ENCODE results near the gene OXCT1. TPM values are rescaled to one million over a fixed set of nuclear protein-coding genes. Genes with fewer than 3 reads are reported as not detected.
A peak's percentile ranks its signal among the peaks of the same experiment; 100 is the strongest.

OXCT1 gene
- total and polyA plus RNA-seq, 9 of the 15 experiments (the other 6 are each of a cell fraction or from before 2014, with no cell fraction given) = 24.7 to 61.2 (median 41.9) TPM

DNA sequence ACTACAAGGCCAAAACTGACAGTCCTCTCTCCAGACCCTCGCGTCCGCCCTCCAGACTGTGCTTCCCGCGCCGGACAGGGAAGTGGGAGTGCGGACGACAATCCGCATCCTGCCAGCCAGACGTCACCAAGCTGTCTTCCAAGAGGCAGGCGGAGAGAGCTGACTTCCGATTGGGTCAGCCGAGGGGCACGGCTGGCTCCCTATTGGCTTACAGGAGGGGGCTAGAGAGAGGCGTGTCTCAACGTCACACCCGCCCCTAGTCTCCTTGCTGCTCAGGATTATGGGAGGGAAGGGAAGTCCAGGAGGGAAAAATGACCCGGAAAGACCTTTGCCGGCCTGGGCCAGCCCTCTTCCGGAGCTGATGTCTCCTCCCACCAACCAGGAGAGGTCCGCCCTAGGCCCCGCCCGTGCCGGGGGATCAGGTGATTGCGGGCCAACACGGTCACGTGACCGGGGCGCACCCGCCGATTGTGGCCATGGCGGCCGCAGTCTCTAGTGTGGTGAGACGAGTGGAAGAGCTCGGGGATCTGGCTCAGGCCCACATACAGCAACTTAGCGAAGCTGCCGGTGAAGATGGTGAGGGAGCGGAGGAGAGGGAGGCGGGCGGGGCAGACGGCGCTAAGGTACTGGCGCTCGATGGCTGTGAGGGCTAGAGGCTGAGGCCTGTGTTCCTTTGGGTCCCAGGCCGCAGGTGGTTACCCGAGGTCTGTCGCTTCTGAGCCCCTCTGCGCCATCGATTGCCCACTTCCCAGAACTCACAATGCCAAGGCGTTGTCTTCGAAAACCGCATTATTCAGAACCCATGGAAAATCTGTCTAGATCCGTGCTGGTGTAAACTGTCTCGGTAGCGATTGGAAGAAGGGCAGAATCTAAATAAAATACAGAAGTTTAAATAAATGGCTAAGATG lies 33.9 kb upstream of the OXCT1 start, which contains the start of gene RIMOC1 (continued):
- TF ChIP-seq MCM2 (IDR thresholded peaks at IDR 0.05; ENCODE audit: low read depth) = no peak
- TF ChIP-seq HEY1 (CRISPR knock-in tag; IDR thresholded peaks at IDR 0.05; ENCODE audit: borderline replicate concordance) = no peak; the same call in 1 of the 2 replicates
- TF ChIP-seq, protein P1, sequence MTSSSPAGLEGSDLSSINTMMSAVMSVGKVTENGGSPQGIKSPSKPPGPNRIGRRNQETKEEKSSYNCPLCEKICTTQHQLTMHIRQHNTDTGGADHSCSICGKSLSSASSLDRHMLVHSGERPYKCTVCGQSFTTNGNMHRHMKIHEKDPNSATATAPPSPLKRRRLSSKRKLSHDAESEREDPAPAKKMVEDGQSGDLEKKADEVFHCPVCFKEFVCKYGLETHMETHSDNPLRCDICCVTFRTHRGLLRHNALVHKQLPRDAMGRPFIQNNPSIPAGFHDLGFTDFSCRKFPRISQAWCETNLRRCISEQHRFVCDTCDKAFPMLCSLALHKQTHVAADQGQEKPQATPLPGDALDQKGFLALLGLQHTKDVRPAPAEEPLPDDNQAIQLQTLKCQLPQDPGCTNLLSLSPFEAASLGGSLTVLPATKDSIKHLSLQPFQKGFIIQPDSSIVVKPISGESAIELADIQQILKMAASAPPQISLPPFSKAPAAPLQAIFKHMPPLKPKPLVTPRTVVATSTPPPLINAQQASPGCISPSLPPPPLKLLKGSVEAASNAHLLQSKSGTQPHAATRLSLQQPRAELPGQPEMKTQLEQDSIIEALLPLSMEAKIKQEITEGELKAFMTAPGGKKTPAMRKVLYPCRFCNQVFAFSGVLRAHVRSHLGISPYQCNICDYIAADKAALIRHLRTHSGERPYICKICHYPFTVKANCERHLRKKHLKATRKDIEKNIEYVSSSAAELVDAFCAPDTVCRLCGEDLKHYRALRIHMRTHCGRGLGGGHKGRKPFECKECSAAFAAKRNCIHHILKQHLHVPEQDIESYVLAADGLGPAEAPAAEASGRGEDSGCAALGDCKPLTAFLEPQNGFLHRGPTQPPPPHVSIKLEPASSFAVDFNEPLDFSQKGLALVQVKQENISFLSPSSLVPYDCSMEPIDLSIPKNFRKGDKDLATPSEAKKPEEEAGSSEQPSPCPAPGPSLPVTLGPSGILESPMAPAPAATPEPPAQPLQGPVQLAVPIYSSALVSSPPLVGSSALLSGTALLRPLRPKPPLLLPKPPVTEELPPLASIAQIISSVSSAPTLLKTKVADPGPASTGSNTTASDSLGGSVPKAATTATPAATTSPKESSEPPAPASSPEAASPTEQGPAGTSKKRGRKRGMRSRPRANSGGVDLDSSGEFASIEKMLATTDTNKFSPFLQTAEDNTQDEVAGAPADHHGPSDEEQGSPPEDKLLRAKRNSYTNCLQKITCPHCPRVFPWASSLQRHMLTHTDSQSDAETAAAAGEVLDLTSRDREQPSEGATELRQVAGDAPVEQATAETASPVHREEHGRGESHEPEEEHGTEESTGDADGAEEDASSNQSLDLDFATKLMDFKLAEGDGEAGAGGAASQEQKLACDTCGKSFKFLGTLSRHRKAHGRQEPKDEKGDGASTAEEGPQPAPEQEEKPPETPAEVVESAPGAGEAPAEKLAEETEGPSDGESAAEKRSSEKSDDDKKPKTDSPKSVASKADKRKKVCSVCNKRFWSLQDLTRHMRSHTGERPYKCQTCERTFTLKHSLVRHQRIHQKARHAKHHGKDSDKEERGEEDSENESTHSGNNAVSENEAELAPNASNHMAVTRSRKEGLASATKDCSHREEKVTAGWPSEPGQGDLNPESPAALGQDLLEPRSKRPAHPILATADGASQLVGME (CRISPR knock-in tag; IDR thresholded peaks at IDR 0.05) = peak; percentile 60; the same call in 1 of the 2 replicates
- TF ChIP-seq, protein P2, sequence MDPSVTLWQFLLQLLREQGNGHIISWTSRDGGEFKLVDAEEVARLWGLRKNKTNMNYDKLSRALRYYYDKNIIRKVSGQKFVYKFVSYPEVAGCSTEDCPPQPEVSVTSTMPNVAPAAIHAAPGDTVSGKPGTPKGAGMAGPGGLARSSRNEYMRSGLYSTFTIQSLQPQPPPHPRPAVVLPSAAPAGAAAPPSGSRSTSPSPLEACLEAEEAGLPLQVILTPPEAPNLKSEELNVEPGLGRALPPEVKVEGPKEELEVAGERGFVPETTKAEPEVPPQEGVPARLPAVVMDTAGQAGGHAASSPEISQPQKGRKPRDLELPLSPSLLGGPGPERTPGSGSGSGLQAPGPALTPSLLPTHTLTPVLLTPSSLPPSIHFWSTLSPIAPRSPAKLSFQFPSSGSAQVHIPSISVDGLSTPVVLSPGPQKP (CRISPR knock-in tag; IDR thresholded peaks at IDR 0.05) = no peak
- TF ChIP-seq ZNF764 (CRISPR knock-in tag; IDR thresholded peaks at IDR 0.05; ENCODE audit: low read depth) = no peak
- no peak for TF ChIP-seq ZNF785 (CRISPR knock-in tag; IDR thresholded peaks at IDR 0.05)
- peak; percentile 89 for TF ChIP-seq TBP (optimal IDR thresholded peaks at IDR 0.05; ENCODE audit: low read depth, low read length)
- TF ChIP-seq ZNF589 (CRISPR knock-in tag; IDR thresholded peaks at IDR 0.05; ENCODE audit: low read depth) = no peak; the same call in 1 of the 2 replicates
- no peak for TF ChIP-seq SRSF1 (IDR thresholded peaks at IDR 0.05; ENCODE audit: low read depth, low read length)

All from K562 (cell line).